CD4-positive, alpha-beta T cell treated with Interleukin-15 for 4 hours (primary cell): ENCODE data around the gene SKA3.

Experiments
- DNase-seq: peaks from one replicate; pipeline ENCODE4 v3.0.0-alpha.2; 2020; ENCODE audit warnings: low spot score

Gene SKA3

DNA sequence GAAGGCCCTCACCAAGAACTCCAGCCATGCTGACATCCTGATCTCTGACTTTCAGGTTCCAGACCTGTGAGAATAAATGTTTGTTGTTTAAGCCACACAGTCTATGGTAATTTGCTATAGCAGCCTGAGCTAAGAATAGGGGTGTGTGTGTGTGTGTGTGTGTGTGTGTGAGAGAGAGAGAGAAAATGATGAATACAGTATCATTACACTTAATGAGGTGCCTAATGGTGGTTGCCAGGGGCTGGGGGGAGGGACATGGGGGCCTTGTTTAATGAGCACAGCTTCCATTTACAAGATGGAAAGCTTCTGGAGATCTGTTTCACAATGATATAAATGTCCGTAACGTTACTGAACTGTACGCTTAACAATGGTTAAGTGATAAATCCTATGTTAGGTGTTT lies 61.1 kb downstream of the SKA3 start:
- no peak for DNase-seq

DNA sequence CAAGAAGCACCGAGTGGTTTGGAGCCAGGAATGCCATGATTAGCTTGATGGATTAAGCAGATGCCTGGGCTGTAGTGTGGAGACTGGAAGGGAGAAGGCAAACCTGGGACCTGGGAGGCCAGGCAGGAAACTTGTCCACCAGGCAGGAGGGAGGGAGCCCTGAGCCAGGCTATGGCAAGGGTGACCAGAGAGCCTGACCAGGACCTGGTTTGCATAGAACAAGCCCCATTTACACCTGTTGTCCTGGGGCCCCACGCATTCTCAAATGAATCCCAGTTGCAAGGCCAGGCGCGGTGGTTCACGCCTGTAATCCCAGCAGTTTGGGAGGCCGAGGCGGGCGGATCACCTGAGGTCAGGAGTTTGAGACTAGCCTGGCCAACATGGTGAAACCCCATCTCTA lies 64.8 kb downstream of the SKA3 start:
- no peak for DNase-seq

DNA sequence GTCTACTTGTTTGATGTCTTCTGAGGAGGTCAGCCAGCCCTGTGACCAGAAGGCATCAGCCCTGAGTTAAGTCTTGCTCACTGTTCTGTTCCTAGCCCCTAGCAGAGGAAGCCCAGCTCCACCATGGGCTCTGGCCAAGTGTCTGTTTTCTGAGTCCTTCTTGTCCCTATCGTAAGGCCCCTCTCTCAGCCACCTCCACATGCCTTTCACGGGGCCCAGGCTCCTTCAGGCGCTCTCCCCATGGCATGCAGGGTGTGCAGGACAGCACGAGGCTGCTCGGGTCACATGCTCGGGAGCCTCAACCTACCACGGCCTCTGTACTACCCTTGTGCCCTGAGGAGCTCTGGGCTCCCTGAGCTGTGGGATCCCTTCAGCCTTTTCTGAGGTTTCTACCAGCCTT lies 67.2 kb downstream of the SKA3 start:
- no peak for DNase-seq

DNA sequence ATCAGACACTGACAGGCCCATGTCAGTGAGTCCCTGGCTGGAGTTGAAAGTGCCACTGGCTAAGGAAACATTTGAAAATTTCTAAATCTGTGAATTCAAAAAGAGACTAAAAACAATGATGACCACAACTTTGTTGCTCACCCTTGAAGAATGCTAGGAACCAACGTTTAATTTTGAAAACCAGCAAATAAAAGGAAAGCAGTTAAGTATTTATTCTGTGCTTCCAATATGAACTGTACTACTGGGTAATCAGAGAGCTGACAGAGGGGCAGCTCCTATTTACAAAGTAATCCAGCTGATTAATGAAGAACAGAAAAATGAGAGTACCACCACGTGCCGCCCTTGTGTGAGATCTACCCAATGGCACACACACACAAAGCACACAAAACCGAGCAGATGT lies 70.3 kb downstream of the SKA3 start:
- no peak for DNase-seq

DNA sequence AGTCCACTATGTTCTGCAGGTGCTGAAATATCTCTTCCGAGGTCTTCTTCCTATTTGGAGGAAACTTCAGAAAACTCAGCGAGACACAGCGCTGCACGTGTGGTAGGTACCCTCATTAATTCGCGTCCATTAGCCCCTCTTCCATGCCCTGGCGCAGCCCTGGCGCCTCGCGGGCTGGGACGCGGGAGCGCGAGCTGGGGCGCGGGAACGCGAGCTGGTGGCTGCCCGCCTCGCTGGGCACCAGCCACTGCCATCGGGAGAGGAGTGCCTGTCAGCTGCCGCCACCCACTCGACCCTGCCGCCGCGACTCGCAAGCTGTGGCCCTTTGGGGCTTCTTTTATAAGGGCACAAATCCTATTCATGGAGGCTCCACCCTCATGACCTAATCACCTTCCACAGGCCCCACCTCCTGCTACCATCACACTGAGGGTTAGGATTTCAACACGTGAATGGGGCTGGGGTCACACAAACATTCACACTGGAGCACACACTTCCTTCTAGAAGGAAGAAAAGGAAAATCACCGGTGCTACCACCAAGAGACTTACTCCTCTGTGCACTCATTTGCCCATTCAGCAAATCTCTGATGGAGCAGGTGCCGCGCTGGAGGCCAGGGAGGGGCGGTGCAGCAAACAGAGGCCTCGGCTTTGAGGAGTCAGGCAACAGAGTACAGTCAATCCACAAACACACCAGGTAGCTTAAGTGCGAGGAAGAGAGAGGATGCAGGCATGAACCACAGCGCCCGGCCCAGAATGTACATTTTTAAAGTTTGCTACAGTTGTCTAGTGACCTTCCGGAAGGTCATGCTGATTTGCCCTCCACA lies 71.9 kb downstream of the SKA3 start:
- DNase-seq = no peak
